Neural crest cell (in vitro differentiated cells): Measurements from ENCODE around the gene MDFI. TPM values are rescaled to one million over a fixed set of nuclear protein-coding genes. Genes with fewer than 3 reads are reported as not detected.

Experiments
- DNase-seq: peaks from one replicate; pipeline ENCODE4 v3.0.0; 2021; ENCODE audit warnings: low read depth, mixed read lengths, low spot score
- H3K27ac Mint-ChIP-seq: one replicate; pipeline ENCODE4 v1.8.0; 2021; ENCODE audit warnings: mild to moderate bottlenecking, mixed read lengths; ENCODE audit not compliant: unreplicated experiment
- H3K27me3 Mint-ChIP-seq: 2 replicates; pipeline ENCODE4 v1.8.0; 2021; ENCODE audit warnings: low read depth, mild to moderate bottlenecking, mixed read lengths
- H3K36me3 Mint-ChIP-seq: 2 replicates; pipeline ENCODE4 v1.8.0; 2021; ENCODE audit warnings: low read depth, mild to moderate bottlenecking, mixed read lengths
- H3K4me1 Mint-ChIP-seq: 2 replicates; pipeline ENCODE4 v1.8.0; 2021; ENCODE audit warnings: mixed read lengths
- H3K4me3 Mint-ChIP-seq: one replicate; pipeline ENCODE4 v1.8.0; 2021; ENCODE audit warnings: mild to moderate bottlenecking, mixed read lengths
- H3K9me3 Mint-ChIP-seq: 2 replicates; pipeline ENCODE4 v1.8.0; 2021; ENCODE audit warnings: mixed read lengths
- total RNA-seq: library from RNA; stranded (reverse); gene quantifications from 2 replicates; pipeline ENCODE4 v1.2.1, GENCODE V29; 2021
- TF ChIP-seq, protein P1 (sequence below): fragments of 200-600 bp; sonication (generic); conservative IDR thresholded peaks from 2 replicates; pipeline ENCODE4 v1.5.0; 2021; ENCODE audit warnings: antibody characterized with exemption, mild to moderate bottlenecking

Gene MDFI
- total RNA-seq, 1 donor from 2014 or later = 65.8 TPM

DNA sequence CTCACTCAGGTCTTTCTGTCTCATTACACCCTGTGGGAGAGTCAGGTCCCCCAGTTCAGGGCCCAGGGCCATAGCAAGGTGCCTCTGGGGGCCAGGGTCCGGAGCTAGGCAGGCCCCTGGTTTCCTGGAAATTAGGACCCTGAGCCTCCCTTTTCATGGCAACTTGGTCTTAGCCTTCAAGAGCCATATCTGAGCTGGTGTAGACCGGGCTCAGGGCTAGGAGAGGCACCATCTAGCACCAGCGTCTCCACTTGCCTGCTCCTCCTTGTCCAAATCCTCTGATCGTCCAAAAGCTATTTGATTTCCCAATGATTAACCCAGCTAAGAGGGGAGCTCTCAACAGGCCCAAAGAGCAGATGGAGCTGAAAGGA is 5.6 kb downstream of the MDFI start:
- TF ChIP-seq, protein P1, sequence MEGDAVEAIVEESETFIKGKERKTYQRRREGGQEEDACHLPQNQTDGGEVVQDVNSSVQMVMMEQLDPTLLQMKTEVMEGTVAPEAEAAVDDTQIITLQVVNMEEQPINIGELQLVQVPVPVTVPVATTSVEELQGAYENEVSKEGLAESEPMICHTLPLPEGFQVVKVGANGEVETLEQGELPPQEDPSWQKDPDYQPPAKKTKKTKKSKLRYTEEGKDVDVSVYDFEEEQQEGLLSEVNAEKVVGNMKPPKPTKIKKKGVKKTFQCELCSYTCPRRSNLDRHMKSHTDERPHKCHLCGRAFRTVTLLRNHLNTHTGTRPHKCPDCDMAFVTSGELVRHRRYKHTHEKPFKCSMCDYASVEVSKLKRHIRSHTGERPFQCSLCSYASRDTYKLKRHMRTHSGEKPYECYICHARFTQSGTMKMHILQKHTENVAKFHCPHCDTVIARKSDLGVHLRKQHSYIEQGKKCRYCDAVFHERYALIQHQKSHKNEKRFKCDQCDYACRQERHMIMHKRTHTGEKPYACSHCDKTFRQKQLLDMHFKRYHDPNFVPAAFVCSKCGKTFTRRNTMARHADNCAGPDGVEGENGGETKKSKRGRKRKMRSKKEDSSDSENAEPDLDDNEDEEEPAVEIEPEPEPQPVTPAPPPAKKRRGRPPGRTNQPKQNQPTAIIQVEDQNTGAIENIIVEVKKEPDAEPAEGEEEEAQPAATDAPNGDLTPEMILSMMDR = no peak
- Mint-ChIP-seq H3K36me3 (peaks cover 3% of the 10 kb centered on the region), H3K4me3 (peak overlapping the region; percentile 68), H3K4me1 (peaks cover 57% of the 10 kb centered on the region), H3K27ac (peak overlapping the region; percentile 50), H3K27me3 (peaks cover 15% of the 10 kb centered on the region), H3K9me3 (no peaks in the 10 kb centered on the region)
- DNase-seq = no peak

DNA sequence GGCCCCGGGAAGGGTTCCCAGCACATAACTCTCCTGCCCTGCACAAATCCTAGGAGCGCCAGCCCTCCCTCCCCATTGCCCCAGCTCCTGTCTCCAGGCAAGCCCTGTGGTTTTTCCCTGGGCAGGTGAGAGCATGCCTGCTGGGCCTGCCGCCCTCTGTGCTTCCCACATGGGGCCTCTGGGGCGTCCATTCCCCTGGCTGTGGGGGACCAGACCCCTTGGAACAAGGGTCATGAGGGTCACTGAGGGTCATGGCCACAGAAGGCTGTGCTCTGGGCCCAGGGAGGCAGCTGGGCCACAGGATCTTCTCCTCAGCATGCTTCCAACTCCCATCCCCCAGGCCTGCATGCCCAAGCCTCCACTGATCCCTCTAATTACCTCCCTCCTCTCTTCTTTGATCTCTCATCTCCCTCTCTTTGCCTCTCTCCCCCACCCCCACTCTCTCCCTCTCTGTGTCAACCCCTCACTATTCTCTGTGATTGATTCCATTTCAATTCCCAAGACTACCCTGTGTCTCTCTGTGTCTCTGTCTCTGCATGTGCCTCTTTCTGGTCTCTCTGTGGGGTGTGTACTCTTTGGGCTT is 6.1 kb downstream of the MDFI start:
- Mint-ChIP-seq H3K9me3 (no peaks in the 10 kb centered on the region), H3K4me3 (peak overlapping the region; percentile 68), H3K27ac (peak overlapping the region; percentile 71), H3K36me3 (peaks cover 3% of the 10 kb centered on the region), H3K27me3 (peaks cover 10% of the 10 kb centered on the region), H3K4me1 (peaks cover 52% of the 10 kb centered on the region)
- no peak for DNase-seq
- TF ChIP-seq, protein P1 = no peak

DNA sequence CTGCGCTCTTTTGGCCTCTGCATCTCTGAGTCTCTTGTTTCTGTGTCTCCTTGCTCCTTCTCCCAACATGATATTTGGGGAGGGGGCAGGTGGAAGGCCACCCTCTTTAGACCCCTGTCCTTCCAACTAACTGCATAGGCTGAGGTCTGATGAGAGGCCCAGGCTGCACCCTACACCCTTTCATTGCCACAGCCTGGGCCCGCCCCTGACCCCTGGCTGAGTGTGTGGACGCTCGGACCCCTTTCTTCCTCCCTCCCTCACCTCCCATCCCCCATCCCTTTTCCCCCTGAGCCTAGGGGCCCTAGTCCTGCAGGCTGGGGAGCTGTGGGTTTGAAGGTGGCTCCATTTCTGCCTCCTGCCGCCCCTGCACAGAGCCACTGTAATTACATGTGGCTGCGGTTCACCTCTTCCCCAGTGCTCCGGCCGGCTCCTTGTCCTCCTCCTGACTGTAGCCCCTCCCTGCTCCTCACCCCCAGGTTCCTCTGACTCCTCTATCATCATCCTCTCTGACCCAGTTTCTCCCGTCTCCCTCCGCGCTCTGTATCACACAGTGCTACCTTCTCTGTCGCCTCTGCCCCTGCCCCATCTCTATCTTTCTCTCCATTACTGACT is 6.8 kb downstream of the MDFI start:
- Mint-ChIP-seq H3K4me3 (peak overlapping the region; percentile 62), H3K27me3 (peaks cover 6% of the 10 kb centered on the region), H3K36me3 (peaks cover 3% of the 10 kb centered on the region), H3K4me1 (peaks cover 45% of the 10 kb centered on the region), H3K27ac (peak overlapping the region; percentile 57), H3K9me3 (no peaks in the 10 kb centered on the region)
- TF ChIP-seq, protein P1 = no peak
- DNase-seq = no peak

DNA sequence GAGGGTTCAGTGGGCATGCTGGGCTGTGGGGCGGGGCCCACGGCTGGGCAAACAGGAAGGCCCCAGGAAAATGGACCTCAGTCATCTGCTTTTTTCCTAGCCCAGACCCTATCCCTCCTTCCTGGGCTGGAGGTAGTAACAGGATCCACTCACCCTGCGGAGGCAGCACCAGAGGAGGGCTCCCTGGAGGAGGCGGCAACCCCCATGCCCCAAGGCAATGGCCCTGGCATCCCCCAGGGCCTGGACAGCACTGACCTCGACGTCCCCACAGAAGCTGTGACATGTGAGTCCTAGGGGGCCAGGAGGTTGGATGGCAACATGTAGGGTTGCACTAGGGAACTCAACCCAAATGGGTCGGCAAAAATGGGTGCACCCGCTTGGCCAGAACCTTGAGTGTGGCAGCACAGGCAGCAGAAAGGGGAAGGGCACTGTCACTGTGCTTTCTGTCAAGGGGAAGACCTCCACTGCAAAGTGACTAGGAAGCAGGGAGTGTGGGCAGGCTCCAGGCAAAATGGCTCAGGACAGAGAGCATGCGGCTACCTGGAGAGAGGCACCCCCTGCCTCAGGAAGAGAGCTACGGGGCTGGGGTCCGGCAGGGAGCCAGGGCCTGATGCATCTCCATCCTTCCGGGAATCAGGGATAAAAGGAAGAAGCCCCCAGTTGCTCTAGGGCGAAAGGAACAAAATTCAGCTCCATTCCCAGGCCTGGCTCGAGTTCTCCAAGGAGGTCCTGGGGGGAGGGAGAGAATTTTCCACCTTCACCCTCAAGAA is 7.9 kb downstream of the MDFI start:
- Mint-ChIP-seq H3K4me1 (peaks cover 37% of the 10 kb centered on the region), H3K27ac (no peak overlapping the region), H3K9me3 (no peaks in the 10 kb centered on the region), H3K27me3 (peaks cover 6% of the 10 kb centered on the region), H3K36me3 (peaks cover 3% of the 10 kb centered on the region), H3K4me3 (peak overlapping the region; percentile 7)
- DNase-seq = no peak
- TF ChIP-seq, protein P1 = no peak

DNA sequence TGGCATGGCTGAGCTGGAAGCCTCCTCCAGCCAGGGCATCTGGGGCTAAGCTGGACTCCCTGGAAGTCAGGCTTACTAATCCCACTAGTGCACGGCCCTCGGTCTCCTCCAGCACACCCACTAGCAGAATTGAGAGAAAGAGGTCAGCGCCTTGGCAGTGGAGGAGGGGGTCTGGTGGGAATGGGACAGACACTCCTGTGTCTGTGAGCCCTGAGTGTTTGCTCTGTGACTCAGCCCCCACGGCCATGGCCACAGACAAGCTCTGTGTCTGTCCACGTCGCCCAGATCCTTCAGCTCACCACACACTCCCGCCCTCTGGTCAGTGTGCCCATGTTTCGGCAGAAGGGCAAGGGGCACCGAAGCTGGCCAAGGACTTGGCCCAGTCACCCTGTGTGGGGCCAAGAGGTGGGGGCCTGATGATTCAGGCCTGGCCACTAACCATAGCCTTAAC is 8.8 kb downstream of the MDFI start:
- H3K9me3 Mint-ChIP-seq = no peaks in the 10 kb centered on the region
- TF ChIP-seq, protein P1 = no peak
- H3K4me1 Mint-ChIP-seq = peaks cover 36% of the 10 kb centered on the region
- H3K36me3 Mint-ChIP-seq = peaks cover 6% of the 10 kb centered on the region
- peaks cover 6% of the 10 kb centered on the region for H3K27me3 Mint-ChIP-seq
- DNase-seq = no peak
- H3K4me3 Mint-ChIP-seq = no peak overlapping the region
- peak overlapping the region; percentile 67 for H3K27ac Mint-ChIP-seq
